ENCODE data around the gene DLX5. TPM values are rescaled to one million over a fixed set of nuclear protein-coding genes. Genes with fewer than 3 reads are reported as not detected.

Gene DLX5
- total and polyA plus RNA-seq, 2 donors (not counting 3 experiments of a cell fraction or from before 2014, with no cell fraction given) = not detected

GRCh38 chr7:97025130-97025499 is 484 bp upstream of the DLX5 start:
- Histone ChIP-seq H2AFZ (ENCODE audit: low read depth, low read length) (no peak overlapping the region), H3K36me3 (ENCODE audit: control insufficient read depth in 2 of 2, extremely low read depth in 1 of 2, insufficient read depth in 2 of 2, low read length in 2 of 2) (no peaks in the 10 kb centered on the region), H3K27ac (ENCODE audit: insufficient read depth, low read depth, low read length) (no peak overlapping the region), H3K9ac (replicated peaks; ENCODE audit: extremely low read depth, insufficient read depth, low read length) (no peak overlapping the region), H3K79me2 (ENCODE audit: control insufficient read depth, insufficient read depth, low read length) (no peaks in the 10 kb centered on the region), H3K4me2 (ENCODE audit: insufficient read depth, low read length) (no peak overlapping the region), H3K9me1 (replicated peaks; ENCODE audit: control insufficient read depth, extremely low read depth, insufficient read depth, low read length) (no peaks in the 10 kb centered on the region), H4K20me1 (replicated peaks; ENCODE audit: control insufficient read depth, extremely low read depth, insufficient read depth, low read length) (no peaks in the 10 kb centered on the region), H3K4me1 (ENCODE audit: control insufficient read depth, extremely low read depth, insufficient read depth, low read length) (peaks cover 4% of the 10 kb centered on the region), H3K4me3 (replicated peaks in 1 of 3; ENCODE audit: insufficient read depth in 1 of 3, low read depth in 1 of 3, low read length in 3 of 3) (no peak overlapping the region), H3K27me3 (ENCODE audit: control insufficient read depth in 2 of 2, insufficient read depth in 2 of 2, low read length in 2 of 2) (peaks cover 75 to 87% of the 10 kb centered on the region in 2 experiments), H3K9me3 (replicated peaks; ENCODE audit: control insufficient read depth, insufficient read depth, low read length) (no peaks in the 10 kb centered on the region)
- no peak for TF ChIP-seq EZH2 (IDR thresholded peaks at IDR 0.05; ENCODE audit: borderline replicate concordance, low read depth, low read length, severe bottlenecking)
- no peak for TF ChIP-seq MYC (IDR thresholded peaks at IDR 0.05; ENCODE audit: low read depth, low read length)
- TF ChIP-seq POLR2AphosphoS5 (IDR thresholded peaks at IDR 0.05; ENCODE audit: insufficient read depth, low read depth, low read length) = no peak
- TF ChIP-seq FOS (IDR thresholded peaks at IDR 0.05; ENCODE audit: borderline replicate concordance, insufficient read depth, low read length) = no peak
- no peak for TF ChIP-seq JUN (IDR thresholded peaks at IDR 0.05; ENCODE audit: borderline replicate concordance, insufficient read depth, insufficient read length, low read depth)
- no peak for TF ChIP-seq MAX (IDR thresholded peaks at IDR 0.05; ENCODE audit: insufficient read depth, insufficient read length)
- no peak for TF ChIP-seq CTCF (IDR thresholded peaks at IDR 0.05; ENCODE audit: extremely low read depth in 1 of 2, insufficient read depth in 1 of 2, low read depth in 1 of 2, low read length in 2 of 2)
- TF ChIP-seq GATA2 (IDR thresholded peaks at IDR 0.05; ENCODE audit: insufficient read depth, insufficient read length, low read depth, low read length) = no peak
- no peak for TF ChIP-seq POLR2A (IDR thresholded peaks at IDR 0.05; ENCODE audit: low read depth, low read length)
- no peak for DNase-seq (ENCODE audit: low read depth, low spot score)
- ChIA-PET POLR2A (no interaction called here), CTCF (interaction anchor here (2.9 to 5.9 kb wide), 3 partner anchors 9 to 1109 kb away, joined by 48 to 211 read pairs (median 125); no protein-coding TSS in a partner anchor)
- FAIRE-seq = no peak
- dilution Hi-C loops (cut with MboI; ENCODE audit: extremely low pct_ligation_motif_present, low sequenced_read_pairs) = no loop called here
- intact Hi-C loops (cut with micrococcal nuclease) = loop anchor here (10.0 kb wide), 1 partner anchor 350 kb away; no protein-coding TSS in a partner anchor
- no TSS peak for BruUV-seq (replicated peaks)

Data from endothelial cell of umbilical vein (primary cell).